K562 (cell line): Measurements from ENCODE around the gene LYRM1. TPM values are rescaled to one million over a fixed set of nuclear protein-coding genes. Genes with fewer than 3 reads are reported as not detected.

Experiments
- SIN3B ChIP-seq: fragments of 450-650 bp; IDR thresholded peaks from 2 replicates; pipeline ENCODE4 v1.6.1; 2017; ENCODE audit warnings: low read depth, mild to moderate bottlenecking, moderate library complexity
- SMC3 ChIP-seq: conservative IDR thresholded peaks from 2 replicates; pipeline ENCODE4 v1.6.1; 2011; ENCODE audit warnings: low read depth, low read length, improper control_type of control experiment; ENCODE audit not compliant: insufficient read depth
- STAT6 ChIP-seq: sonication (generic); formaldehyde crosslinking; IDR thresholded peaks from 2 replicates; pipeline ENCODE4 v1.8.1; 2023; ENCODE audit warnings: mild to moderate bottlenecking, missing genetic modification reagents
- USF2 ChIP-seq: sonication (generic); formaldehyde crosslinking; IDR thresholded peaks from 2 replicates; pipeline ENCODE4 v1.5.0; 2020; ENCODE audit warnings: missing genetic modification reagents
- YBX1 ChIP-seq: fragments of 450-650 bp; IDR thresholded peaks from 2 replicates; pipeline ENCODE4 v1.7.1; 2016; ENCODE audit warnings: mild to moderate bottlenecking
- ZEB2 ChIP-seq: fragments of 450-650 bp; IDR thresholded peaks from 2 replicates; pipeline ENCODE4 v1.6.1; 2016
- ZFP30 ChIP-seq: fragments of 250-450 bp; sonication (Bioruptor Pico); IDR thresholded peaks from 2 replicates; pipeline ENCODE4 v1.8.0; 2022; ENCODE audit warnings: moderate library complexity, mild to moderate bottlenecking, inconsistent platforms, borderline replicate concordance
- ZFP36 ChIP-seq: fragments of 150-350 bp; IDR thresholded peaks from 2 replicates; pipeline ENCODE4 v1.6.1; 2018; ENCODE audit warnings: low read length, low read depth; ENCODE audit not compliant: partially characterized antibody
- ZNF124 ChIP-seq: sonication (generic); formaldehyde crosslinking; IDR thresholded peaks from 2 replicates; pipeline ENCODE4 v1.8.1; 2022; ENCODE audit warnings: missing genetic modification reagents
- ZNF165 ChIP-seq: fragments of 250-450 bp; sonication (Bioruptor Pico); IDR thresholded peaks from 2 replicates; pipeline ENCODE4 v1.4.0; 2020; ENCODE audit warnings: borderline replicate concordance
- ZNF263 ChIP-seq: sonication (generic); formaldehyde crosslinking; IDR thresholded peaks from 2 replicates; pipeline ENCODE4 v1.8.0; 2022; ENCODE audit warnings: mild to moderate bottlenecking, missing genetic modification reagents, borderline replicate concordance
- ZNF41 ChIP-seq: fragments of 250-450 bp; sonication (Bioruptor Pico); conservative IDR thresholded peaks from 2 replicates; pipeline ENCODE4 v1.4.0; 2020; ENCODE audit warnings: mild to moderate bottlenecking
- polyA plus RNA-seq, 8 experiments: library from polyadenylated mRNA; depleted of rRNA in 4 of 8; stranded (reverse) in 5 of 8; unstranded in 3 of 8; fragments of >200 nt; fragmentation: Nextera tagmentation in 2 of 8; fragmentation: Illumina TruSeq in 1 of 8; extraction: Ambion mirVana in 2 of 8; extraction: Trizol in 1 of 8; gene quantifications; 2 replicates each; pipeline versions ENCODE4 v1.2.1 to v1.2.3, GENCODE V29; 2011 to 2014; ENCODE audit warnings: inconsistent platforms in 1 of 8, missing spikeins in 1 of 8
- total RNA-seq, 7 experiments: library from RNA; depleted of rRNA in 6 of 7; stranded (reverse); fragments of >200 nt in 6 of 7; fragmentation: Illumina TruSeq in 2 of 7; extraction: Trizol in 2 of 7; gene quantifications; 2 replicates each; pipeline versions ENCODE4 v1.2.1 to v1.2.3, GENCODE V29; 2011 to 2021; ENCODE audit warnings: low replicate concordance in 1 of 7
- TF ChIP-seq, protein P1 (sequence below): sonication (generic); formaldehyde crosslinking; IDR thresholded peaks from 2 replicates; pipeline ENCODE4 v1.8.0; 2022; ENCODE audit warnings: mild to moderate bottlenecking, low read depth, missing genetic modification reagents
- TF ChIP-seq, protein P2 (sequence below): sonication (generic); formaldehyde crosslinking; IDR thresholded peaks from 2 replicates; pipeline ENCODE4 v1.8.0; 2022; ENCODE audit warnings: missing genetic modification reagents, mild to moderate bottlenecking, borderline replicate concordance
- TF ChIP-seq, protein P3 (sequence below): fragments of 250-450 bp; sonication (Bioruptor Pico); IDR thresholded peaks from 2 replicates; pipeline ENCODE4 v1.8.0; 2022; ENCODE audit warnings: moderate library complexity, mild to moderate bottlenecking, inconsistent platforms
- TF ChIP-seq, protein P4 (sequence below): sonication (generic); formaldehyde crosslinking; IDR thresholded peaks from 2 replicates; pipeline ENCODE4 v1.8.1; 2023; ENCODE audit warnings: mild to moderate bottlenecking, missing genetic modification reagents

LYRM1 gene
- total and polyA plus RNA-seq, 9 of the 15 experiments (the other 6 are each of a cell fraction or from before 2014, with no cell fraction given) = 17.5 to 44.1 (median 32.7) TPM

GRCh38 chr16:20944861-20945574, 44.4 kb downstream of the LYRM1 start (continued):
- TF ChIP-seq STAT6 (CRISPR knock-in tag) (no peak), ZFP30 (CRISPR knock-in tag) (peak; percentile 93; the same call in 1 of the 2 replicates), USF2 (CRISPR knock-in tag) (no peak), ZFP36 (no peak), ZNF263 (CRISPR knock-in tag) (no peak), SMC3 (no peak), ZNF41 (CRISPR knock-in tag) (peak; percentile 100), ZNF124 (no peak), ZNF165 (CRISPR knock-in tag) (peak; percentile 100), SIN3B (no peak), YBX1 (no peak), ZEB2 (peak; percentile 77)
- TF ChIP-seq, protein P1, sequence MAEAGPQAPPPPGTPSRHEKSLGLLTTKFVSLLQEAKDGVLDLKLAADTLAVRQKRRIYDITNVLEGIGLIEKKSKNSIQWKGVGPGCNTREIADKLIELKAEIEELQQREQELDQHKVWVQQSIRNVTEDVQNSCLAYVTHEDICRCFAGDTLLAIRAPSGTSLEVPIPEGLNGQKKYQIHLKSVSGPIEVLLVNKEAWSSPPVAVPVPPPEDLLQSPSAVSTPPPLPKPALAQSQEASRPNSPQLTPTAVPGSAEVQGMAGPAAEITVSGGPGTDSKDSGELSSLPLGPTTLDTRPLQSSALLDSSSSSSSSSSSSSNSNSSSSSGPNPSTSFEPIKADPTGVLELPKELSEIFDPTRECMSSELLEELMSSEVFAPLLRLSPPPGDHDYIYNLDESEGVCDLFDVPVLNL (CRISPR knock-in tag) = no peak
- TF ChIP-seq, protein P2, sequence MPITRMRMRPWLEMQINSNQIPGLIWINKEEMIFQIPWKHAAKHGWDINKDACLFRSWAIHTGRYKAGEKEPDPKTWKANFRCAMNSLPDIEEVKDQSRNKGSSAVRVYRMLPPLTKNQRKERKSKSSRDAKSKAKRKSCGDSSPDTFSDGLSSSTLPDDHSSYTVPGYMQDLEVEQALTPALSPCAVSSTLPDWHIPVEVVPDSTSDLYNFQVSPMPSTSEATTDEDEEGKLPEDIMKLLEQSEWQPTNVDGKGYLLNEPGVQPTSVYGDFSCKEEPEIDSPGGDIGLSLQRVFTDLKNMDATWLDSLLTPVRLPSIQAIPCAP (CRISPR knock-in tag) = no peak
- TF ChIP-seq, protein P3, sequence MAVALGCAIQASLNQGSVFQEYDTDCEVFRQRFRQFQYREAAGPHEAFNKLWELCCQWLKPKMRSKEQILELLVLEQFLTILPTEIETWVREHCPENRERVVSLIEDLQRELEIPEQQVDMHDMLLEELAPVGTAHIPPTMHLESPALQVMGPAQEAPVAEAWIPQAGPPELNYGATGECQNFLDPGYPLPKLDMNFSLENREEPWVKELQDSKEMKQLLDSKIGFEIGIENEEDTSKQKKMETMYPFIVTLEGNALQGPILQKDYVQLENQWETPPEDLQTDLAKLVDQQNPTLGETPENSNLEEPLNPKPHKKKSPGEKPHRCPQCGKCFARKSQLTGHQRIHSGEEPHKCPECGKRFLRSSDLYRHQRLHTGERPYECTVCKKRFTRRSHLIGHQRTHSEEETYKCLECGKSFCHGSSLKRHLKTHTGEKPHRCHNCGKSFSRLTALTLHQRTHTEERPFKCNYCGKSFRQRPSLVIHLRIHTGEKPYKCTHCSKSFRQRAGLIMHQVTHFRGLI = peak; percentile 100
- TF ChIP-seq, protein P4, sequence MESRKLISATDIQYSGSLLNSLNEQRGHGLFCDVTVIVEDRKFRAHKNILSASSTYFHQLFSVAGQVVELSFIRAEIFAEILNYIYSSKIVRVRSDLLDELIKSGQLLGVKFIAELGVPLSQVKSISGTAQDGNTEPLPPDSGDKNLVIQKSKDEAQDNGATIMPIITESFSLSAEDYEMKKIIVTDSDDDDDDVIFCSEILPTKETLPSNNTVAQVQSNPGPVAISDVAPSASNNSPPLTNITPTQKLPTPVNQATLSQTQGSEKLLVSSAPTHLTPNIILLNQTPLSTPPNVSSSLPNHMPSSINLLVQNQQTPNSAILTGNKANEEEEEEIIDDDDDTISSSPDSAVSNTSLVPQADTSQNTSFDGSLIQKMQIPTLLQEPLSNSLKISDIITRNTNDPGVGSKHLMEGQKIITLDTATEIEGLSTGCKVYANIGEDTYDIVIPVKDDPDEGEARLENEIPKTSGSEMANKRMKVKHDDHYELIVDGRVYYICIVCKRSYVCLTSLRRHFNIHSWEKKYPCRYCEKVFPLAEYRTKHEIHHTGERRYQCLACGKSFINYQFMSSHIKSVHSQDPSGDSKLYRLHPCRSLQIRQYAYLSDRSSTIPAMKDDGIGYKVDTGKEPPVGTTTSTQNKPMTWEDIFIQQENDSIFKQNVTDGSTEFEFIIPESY = no peak
